ENCODE results near the gene CEP192.

DNA sequence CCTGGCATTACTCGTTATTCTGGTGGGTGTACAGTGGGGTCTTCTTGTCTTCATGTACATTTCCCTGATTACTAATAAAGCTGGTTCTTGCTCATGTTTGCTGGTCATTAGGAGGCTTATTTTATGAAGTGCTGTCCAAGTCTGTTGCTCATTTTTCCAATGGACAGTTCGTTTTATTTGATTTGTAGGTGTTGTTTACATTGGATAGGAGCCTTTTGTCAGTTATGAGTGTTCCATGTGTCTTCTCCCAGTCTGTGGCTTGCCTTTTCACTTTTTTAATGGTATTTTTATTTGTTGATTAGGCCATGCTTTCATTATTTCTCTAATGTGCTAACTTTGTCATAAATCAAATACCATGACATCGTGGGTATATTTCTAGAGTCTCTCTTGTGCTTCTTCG lies 51.9 kb downstream of the CEP192 start:
- TF ChIP-seq PRPF4 (IDR thresholded peaks at IDR 0.05; ENCODE audit: low read depth, low read length, poor library complexity, severe bottlenecking), result no peak
- TF ChIP-seq MEIS1 (CRISPR knock-in tag; IDR thresholded peaks at IDR 0.05; ENCODE audit: borderline replicate concordance), result no peak
- no peak for TF ChIP-seq FOSL1 (CRISPR knock-in tag; IDR thresholded peaks at IDR 0.05; ENCODE audit: borderline replicate concordance)
- no peak for TF ChIP-seq GTF2F1 (IDR thresholded peaks at IDR 0.05; ENCODE audit: low read length)
- TF ChIP-seq, protein P1, sequence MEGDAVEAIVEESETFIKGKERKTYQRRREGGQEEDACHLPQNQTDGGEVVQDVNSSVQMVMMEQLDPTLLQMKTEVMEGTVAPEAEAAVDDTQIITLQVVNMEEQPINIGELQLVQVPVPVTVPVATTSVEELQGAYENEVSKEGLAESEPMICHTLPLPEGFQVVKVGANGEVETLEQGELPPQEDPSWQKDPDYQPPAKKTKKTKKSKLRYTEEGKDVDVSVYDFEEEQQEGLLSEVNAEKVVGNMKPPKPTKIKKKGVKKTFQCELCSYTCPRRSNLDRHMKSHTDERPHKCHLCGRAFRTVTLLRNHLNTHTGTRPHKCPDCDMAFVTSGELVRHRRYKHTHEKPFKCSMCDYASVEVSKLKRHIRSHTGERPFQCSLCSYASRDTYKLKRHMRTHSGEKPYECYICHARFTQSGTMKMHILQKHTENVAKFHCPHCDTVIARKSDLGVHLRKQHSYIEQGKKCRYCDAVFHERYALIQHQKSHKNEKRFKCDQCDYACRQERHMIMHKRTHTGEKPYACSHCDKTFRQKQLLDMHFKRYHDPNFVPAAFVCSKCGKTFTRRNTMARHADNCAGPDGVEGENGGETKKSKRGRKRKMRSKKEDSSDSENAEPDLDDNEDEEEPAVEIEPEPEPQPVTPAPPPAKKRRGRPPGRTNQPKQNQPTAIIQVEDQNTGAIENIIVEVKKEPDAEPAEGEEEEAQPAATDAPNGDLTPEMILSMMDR (CRISPR knock-in tag; IDR thresholded peaks at IDR 0.05), result no peak
- no peak for TF ChIP-seq DMAP1 (CRISPR knock-in tag; IDR thresholded peaks at IDR 0.05)
- TF ChIP-seq SRF (IDR thresholded peaks at IDR 0.05; ENCODE audit: low read depth, low read length), result no peak
- TF ChIP-seq ZSCAN30 (CRISPR knock-in tag; IDR thresholded peaks at IDR 0.05), result no peak
- no peak for TF ChIP-seq RBM22 (optimal IDR thresholded peaks at IDR 0.05; ENCODE audit: low read length)

All from HepG2 (cell line).